HG03354 (cell line): Measurements from ENCODE around the gene PPM1A.
"Not testable (repeated sequence)": the region's sequence is repeated elsewhere in the genome, so short reads cannot be mapped to it uniquely, and the experiment has no call there.

Experiments used
- ATAC-seq: cut with Tn5 transposase; IDR thresholded peaks from one replicate; pipeline ENCODE4 v1.9.1; 2021; ENCODE audit warnings: mild to moderate bottlenecking; ENCODE audit not compliant: unreplicated experiment, poor library complexity, severe bottlenecking

PPM1A gene

GRCh38 chr14:60309867-60310552 lies 61.0 kb downstream of the PPM1A start:
- no peak for ATAC-seq

GRCh38 chr14:60311417-60311816 lies 62.4 kb downstream of the PPM1A start:
- ATAC-seq = no peak

GRCh38 chr14:60313093-60313492 lies 64.1 kb downstream of the PPM1A start:
- no peak for ATAC-seq

- ATAC-seq = no peak
Observed at GRCh38 chr14:60315196-60315990, 66.4 kb downstream of the PPM1A start.

- no peak for ATAC-seq
Observed at GRCh38 chr14:60317609-60318008, 68.6 kb downstream of the PPM1A start.

- ATAC-seq = not testable (repeated sequence)
Observed at GRCh38 chr14:60320860-60321259, 71.8 kb downstream of the PPM1A start.

- ATAC-seq = no peak
Observed at GRCh38 chr14:60323199-60323896, 74.3 kb downstream of the PPM1A start.

GRCh38 chr14:60324837-60325236 lies 75.8 kb downstream of the PPM1A start:
- no peak for ATAC-seq

- no peak for ATAC-seq
Observed at GRCh38 chr14:60326274-60326673, 77.3 kb downstream of the PPM1A start.

GRCh38 chr14:60327447-60328331 lies 78.7 kb downstream of the PPM1A start:
- ATAC-seq = peak; percentile 63

- ATAC-seq = no peak
Observed at GRCh38 chr14:60328583-60328982, 79.6 kb downstream of the PPM1A start.

- no peak for ATAC-seq
Observed at GRCh38 chr14:60329274-60329673, 80.3 kb downstream of the PPM1A start.

- ATAC-seq = peak; percentile 81
Observed at GRCh38 chr14:60331201-60332045, 82.4 kb downstream of the PPM1A start.

GRCh38 chr14:60332046-60332399 lies 83.0 kb downstream of the PPM1A start:
- ATAC-seq = no peak

- ATAC-seq = no peak
Observed at GRCh38 chr14:60332869-60333268, 83.8 kb downstream of the PPM1A start.

GRCh38 chr14:60339571-60339970 lies 90.5 kb downstream of the PPM1A start:
- no peak for ATAC-seq

- no peak for ATAC-seq
Observed at GRCh38 chr14:60343571-60344071, 94.6 kb downstream of the PPM1A start.

- ATAC-seq = no peak
Observed at GRCh38 chr14:60344751-60345150, 95.7 kb downstream of the PPM1A start.

- ATAC-seq = no peak
Observed at GRCh38 chr14:60346706-60347105, 97.7 kb downstream of the PPM1A start.
